Eye (tissue), 1 donor: Measurements from ENCODE around the gene ZBTB16.

Source experiments
- DNase-seq: peaks from one replicate; pipeline ENCODE4 v3.0.0-alpha.2; 2015

ZBTB16 gene

GRCh38 chr11:114194702-114195101, 135.2 kb downstream of the ZBTB16 start:
- no peak for DNase-seq

DNA sequence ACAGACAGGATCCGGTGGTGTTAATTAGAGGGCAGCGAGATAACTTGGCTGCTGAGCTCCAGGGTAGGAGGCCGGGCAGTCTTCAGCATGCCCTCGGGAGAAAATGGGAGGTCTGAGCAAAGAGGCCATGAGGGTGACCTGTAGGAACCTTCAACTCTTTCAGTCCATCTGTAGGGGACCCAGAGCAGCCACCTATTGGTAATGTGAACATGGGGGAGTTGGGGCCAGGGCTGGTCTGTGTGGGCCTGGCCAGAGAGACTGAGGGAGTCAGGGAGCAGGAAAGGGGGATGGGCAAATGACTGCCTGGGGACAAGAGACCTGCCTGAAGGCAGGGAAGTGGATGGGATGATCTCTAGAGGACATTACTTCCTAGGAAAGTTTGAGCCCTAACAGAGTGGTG, 135.6 kb downstream of the ZBTB16 start:
- no peak for DNase-seq

DNA sequence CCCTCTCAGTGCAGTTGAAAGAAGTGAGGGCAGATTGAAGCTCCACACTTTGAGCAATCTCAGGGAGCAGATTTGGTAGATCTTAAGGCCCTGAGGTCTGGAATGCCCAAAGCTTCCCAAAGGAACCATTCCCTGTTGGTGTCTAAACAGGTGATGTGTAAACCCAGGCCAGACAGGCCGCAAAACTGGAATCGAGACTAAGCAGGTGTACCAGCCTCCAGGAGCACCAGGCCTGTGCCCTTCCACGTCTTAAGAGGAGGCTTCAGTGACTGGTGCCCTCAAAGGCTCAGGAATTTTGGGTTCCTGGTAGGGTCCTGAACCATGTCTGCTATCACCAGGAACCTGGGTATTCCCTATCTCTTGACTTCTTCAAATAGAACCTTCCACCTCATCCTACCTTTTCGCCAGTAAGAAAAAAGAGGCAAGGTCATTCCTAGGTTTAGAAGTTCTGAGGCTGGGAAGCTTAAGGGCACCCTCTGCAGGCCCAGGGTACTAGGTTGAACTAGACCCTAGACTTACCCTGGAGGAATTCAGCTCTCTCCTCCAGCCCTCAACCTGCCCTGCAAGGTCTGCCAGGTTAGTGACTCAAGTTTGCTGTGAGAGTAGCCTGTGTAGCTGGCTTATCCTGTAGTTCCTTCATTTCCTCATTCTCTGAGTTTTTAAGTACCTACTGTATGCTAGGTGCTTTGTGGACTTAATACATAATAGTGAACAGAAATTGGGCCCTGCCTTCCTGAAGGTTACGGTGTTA, 136.6 kb downstream of the ZBTB16 start:
- no peak for DNase-seq

- DNase-seq: peak; percentile 76
Observed at GRCh38 chr11:114196997-114197703, 137.6 kb downstream of the ZBTB16 start.

- peak; percentile 85 for DNase-seq
Observed at GRCh38 chr11:114197799-114198500, 138.4 kb downstream of the ZBTB16 start.

GRCh38 chr11:114199051-114199450, 139.5 kb downstream of the ZBTB16 start:
- no peak for DNase-seq

GRCh38 chr11:114200351-114201133, 141.0 kb downstream of the ZBTB16 start:
- no peak for DNase-seq

DNA sequence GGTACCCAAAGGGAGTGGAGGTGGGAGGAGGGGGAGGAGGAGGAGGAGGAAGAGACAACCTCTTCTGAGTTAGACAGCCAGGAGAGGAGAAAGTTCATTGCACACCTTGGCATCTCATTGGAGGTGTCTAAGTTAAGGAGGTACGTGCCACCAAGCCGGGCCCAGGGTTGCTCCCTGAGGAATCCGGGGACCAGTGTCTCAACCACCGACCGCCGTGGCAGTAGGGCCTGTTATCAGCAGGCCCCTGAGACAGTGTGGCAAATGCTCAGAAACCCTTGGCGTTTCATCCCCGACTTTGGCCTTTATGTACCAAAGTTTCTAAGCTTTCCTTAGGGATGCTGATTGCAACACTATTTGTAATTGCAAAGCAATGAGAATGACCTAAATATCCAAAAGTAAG, 141.7 kb downstream of the ZBTB16 start:
- no peak for DNase-seq

DNA sequence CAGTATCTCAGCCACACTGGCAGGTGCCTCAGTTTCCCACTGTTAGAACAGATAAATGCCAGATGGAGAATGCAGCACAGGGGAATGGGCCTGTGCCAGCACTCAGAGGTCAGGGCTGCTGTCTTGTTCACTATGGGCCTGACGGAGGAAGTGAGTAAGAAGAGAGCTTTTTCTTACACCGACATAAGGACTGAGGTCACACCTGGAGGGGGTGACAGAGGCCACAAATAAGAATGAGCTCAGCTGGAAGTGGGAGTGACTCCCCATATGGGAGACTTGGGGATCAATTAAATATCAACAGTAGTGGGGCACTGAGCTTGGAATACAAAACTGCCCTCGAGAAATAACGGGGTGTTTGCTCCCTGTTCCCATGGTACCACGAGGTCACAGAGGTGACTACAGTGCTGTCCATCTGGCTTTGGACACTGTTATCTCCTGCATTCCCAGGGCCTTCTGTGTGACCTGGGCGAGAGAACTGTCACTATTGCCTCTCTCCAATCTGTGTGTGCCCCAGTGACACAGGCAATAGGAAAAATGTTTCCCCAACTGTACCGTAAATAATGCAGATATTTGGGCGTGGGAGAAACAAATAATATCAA, 142.6 kb downstream of the ZBTB16 start:
- DNase-seq: no peak

DNA sequence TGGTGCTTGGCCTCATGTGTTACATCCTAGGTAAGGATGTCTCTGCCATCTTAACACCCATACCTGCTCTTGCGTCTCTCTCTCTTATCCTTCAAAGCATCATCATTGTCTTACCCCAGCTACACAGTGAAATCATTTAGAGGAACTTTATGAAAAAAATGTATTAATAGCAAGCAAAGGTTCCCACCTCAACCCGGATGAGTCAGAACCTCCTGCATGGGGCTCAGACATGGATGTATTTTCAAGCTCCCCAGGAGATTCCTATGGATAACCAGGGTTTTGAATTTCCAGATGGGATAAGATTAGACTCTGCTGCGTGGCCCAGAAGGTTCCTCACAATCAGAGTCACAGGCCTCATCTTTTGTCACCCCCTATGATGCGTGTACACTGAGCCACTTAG, 147.6 kb downstream of the ZBTB16 start:
- DNase-seq: no peak

DNA sequence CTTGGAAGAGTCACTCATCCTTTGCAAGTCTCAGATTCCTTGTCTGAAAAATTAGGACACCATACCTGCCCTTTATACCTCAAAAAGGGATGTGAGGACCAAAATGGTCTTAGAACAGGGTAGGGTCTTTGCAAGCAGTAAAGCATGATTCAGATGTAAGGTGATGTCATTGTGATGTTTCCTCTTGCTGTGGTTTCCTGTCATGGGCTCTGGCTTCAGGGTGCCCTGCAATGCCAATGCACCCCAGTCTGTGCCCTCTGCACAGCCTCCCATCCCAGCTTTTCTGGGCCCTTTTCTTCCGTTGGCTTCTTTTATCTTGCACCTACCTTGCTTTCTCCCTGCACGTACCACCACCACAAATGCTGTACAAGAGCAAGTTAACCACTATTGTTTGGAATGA, 148.9 kb downstream of the ZBTB16 start:
- no peak for DNase-seq

GRCh38 chr11:114209343-114209742, 149.8 kb downstream of the ZBTB16 start:
- peak; percentile 67 for DNase-seq

DNA sequence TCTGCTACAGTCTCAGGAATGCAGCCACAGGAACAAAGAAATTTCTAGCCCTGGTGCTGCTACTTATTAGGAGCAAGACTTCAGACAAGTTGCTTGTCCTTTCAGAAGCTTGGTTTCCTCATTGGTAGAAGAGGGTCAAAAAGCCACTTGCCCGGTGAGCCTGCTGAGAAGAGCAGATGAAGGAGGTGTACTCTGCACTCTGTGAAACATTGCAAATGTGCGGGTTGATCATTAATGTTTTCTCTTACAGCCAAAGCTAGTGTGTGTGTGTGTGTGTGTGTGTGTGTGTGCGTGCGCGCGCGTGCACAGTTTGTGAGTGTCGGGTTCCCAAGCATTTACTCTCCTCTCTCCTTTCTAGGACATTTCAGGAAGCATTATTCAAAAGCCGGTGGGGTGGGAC, 150.4 kb downstream of the ZBTB16 start:
- DNase-seq: peak; percentile 77

DNA sequence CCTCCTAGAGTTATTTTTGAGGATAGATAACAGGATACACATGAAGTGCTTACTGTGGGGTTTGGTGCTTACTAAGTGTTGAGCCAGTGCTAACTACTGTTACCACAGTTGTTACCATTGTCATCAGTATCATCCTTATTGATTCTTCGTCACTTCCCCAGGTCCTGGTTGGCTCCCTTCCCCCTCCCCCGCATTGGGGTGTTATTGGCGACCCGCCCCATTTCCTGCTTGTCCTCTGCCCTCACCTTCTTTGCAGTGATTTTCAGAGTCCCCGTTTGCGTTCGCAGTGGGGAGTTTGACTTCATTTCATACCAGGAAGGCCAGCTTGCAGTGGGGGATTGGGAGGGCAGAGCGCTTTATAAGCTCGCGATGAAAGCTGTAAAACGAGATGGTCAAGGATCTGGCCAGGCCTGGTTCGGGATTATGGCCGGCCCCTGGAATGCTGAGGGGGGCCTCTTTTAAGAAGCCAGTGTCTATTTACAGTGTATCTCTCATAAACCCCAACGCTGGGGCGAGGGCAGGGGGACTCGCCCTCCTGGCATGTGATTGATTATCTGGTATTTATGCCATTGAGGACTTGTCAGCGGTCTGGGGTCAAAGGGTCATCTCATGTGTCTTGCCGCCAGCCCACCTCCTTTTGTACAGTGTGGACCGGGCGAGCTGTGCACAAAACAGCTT, 152.1 kb downstream of the ZBTB16 start:
- peak; percentile 63 for DNase-seq

- DNase-seq: no peak
Observed at GRCh38 chr11:114213622-114214021, 154.1 kb downstream of the ZBTB16 start.

GRCh38 chr11:114215428-114215827, 155.9 kb downstream of the ZBTB16 start:
- no peak for DNase-seq

DNA sequence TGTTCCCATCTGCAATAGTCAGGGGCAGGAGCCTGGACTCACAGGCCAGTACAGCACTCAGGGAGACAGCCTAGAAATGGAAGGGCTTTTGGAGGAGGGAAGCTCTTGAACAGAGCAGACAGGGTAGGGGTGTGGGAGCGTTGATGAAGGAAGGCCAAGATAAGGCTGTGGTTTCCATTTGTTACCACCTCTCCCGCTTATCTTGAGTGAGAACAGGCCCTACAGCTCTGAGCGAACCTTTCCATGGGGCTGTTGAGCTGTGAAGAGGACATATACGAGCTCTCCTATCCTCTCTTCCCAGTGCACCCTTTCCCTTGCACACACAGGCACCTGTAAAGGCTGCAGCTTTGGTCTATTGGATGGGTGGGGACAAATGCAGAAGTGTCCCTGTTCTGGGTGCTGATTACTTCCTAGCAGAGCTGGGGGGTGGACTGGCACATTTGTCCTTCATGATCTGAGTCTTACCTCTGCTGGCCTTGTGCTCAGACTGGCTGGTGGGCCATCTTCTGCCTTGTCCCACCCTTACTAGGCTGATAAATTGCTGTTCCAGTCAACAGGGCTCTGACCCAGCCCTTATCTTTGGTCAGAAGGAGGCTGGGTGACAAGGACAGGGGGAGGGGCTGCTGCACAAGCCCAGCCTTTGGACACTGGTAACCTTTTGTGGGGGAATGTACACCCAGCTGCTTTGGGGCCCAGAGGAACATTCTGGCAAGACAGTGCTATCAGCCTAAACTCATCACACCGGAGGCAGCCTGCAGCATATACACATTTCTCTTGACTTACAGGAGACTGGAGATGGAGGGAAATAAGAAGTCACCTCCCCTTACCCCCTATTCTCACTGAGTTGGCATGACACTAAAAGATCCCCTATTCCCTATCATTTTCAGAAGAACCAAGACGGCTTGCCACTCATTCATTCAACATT, 156.6 kb downstream of the ZBTB16 start:
- DNase-seq: no peak

DNA sequence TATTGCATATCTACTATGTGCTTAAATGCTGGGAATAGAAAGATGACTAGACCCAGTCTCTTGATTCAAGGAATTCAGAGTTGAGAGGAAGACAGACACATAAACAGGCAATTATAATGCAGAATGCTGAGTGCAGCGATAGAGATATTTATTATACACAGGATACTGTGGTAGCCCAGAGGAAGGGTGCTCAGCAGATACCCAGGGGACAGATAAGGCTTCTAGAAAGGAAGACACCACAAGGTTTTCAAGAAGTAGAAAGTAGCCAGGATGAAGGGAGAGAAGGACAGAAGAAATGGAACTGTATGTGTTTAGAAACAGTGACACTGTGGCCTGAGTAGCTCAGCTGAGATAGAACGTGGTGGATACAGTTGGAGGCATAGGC, 157.3 kb downstream of the ZBTB16 start:
- no peak for DNase-seq

GRCh38 chr11:114218508-114218907, 159.0 kb downstream of the ZBTB16 start:
- no peak for DNase-seq

GRCh38 chr11:114219559-114220349, 160.2 kb downstream of the ZBTB16 start:
- peak; percentile 78 for DNase-seq
